WTC11 (cell line): ENCODE data around the gene DHDH. TPM values are rescaled to one million over a fixed set of nuclear protein-coding genes. Genes with fewer than 3 reads are reported as not detected.

Experiments used
- ATAC-seq: fragments of 200-7000 bp; cut with Tn5 transposase; 2 replicates; pipeline ENCODE4 v1.10.0; 2021; ENCODE audit warnings: mild to moderate bottlenecking, moderate library complexity
- CTCF ChIA-PET: fragments of 300-600 bp; sonication (Branson Sonifier 250); formaldehyde crosslinking; loops from one replicate; lab custom pipeline; 2021; ENCODE audit warnings: antibody characterized with exemption; lab: Charles Lee
- POLR2A ChIA-PET: fragments of 350-600 bp; sonication (Branson Sonifier 250); formaldehyde crosslinking; loops from one replicate; lab custom pipeline; 2021; ENCODE audit warnings: antibody characterized with exemption; lab: Charles Lee
- DNase-seq: peaks from one replicate; pipeline ENCODE4 v3.0.0; 2021; ENCODE audit warnings: low spot score
- H3K27ac Mint-ChIP-seq: 2 replicates; pipeline ENCODE4 v1.8.0; 2021; ENCODE audit warnings: mixed read lengths
- H3K27me3 Mint-ChIP-seq: 2 replicates; pipeline ENCODE4 v1.8.0; 2021; ENCODE audit warnings: low read depth, mild to moderate bottlenecking, moderate library complexity, mixed read lengths
- H3K36me3 Mint-ChIP-seq: 2 replicates; pipeline ENCODE4 v1.8.0; 2021; ENCODE audit warnings: mixed read lengths
- H3K4me1 Mint-ChIP-seq: 2 replicates; pipeline ENCODE4 v1.8.0; 2022; ENCODE audit warnings: mixed read lengths
- H3K4me3 Mint-ChIP-seq: 2 replicates; pipeline ENCODE4 v1.8.0; 2021; ENCODE audit warnings: mild to moderate bottlenecking, moderate library complexity, mixed read lengths
- H3K9me3 Mint-ChIP-seq: 2 replicates; pipeline ENCODE4 v1.8.0; 2021; ENCODE audit warnings: mixed read lengths
- ARID4B ChIP-seq: sonication (generic); formaldehyde crosslinking; IDR thresholded peaks from 2 replicates; pipeline ENCODE4 v1.8.0; 2023; ENCODE audit warnings: missing genetic modification reagents, mild to moderate bottlenecking, borderline replicate concordance
- CREM ChIP-seq: sonication (generic); formaldehyde crosslinking; IDR thresholded peaks from 2 replicates; pipeline ENCODE4 v1.8.1; 2022; ENCODE audit warnings: mild to moderate bottlenecking, missing genetic modification reagents, moderate library complexity
- CTCF ChIP-seq: fragments of 200-600 bp; IDR thresholded peaks from 2 replicates; pipeline ENCODE4 v1.8.0; 2022; ENCODE audit warnings: antibody characterized with exemption
- FOXK1 ChIP-seq: sonication (generic); formaldehyde crosslinking; IDR thresholded peaks from 2 replicates; pipeline ENCODE4 v1.8.0; 2022; ENCODE audit warnings: mild to moderate bottlenecking, moderate library complexity, missing genetic modification reagents
- FOXP4 ChIP-seq: sonication (generic); formaldehyde crosslinking; IDR thresholded peaks from 2 replicates; pipeline ENCODE4 v1.8.0; 2022; ENCODE audit warnings: mild to moderate bottlenecking, missing genetic modification reagents
- GABPB1 ChIP-seq: sonication (generic); formaldehyde crosslinking; IDR thresholded peaks from 2 replicates; pipeline ENCODE4 v1.8.1; 2023; ENCODE audit warnings: mild to moderate bottlenecking, missing genetic modification reagents
- NFYB ChIP-seq: sonication (generic); formaldehyde crosslinking; conservative IDR thresholded peaks from 2 replicates; pipeline ENCODE4 v1.8.0; 2022; ENCODE audit warnings: low read depth, missing genetic modification reagents
- NR1H2 ChIP-seq: sonication (generic); formaldehyde crosslinking; IDR thresholded peaks from 2 replicates; pipeline ENCODE4 v1.9.0; 2021; ENCODE audit warnings: mild to moderate bottlenecking, moderate library complexity, missing genetic modification reagents
- NR2C2 ChIP-seq: sonication (generic); formaldehyde crosslinking; IDR thresholded peaks from 2 replicates; pipeline ENCODE4 v1.8.0; 2022; ENCODE audit warnings: mild to moderate bottlenecking, missing genetic modification reagents
- PREB ChIP-seq: sonication (generic); formaldehyde crosslinking; IDR thresholded peaks from 2 replicates; pipeline ENCODE4 v1.8.1; 2022; ENCODE audit warnings: mild to moderate bottlenecking, missing genetic modification reagents, moderate library complexity, borderline replicate concordance
- SP1 ChIP-seq: sonication (generic); formaldehyde crosslinking; conservative IDR thresholded peaks from 2 replicates; pipeline ENCODE4 v1.8.1; 2022; ENCODE audit warnings: missing genetic modification reagents
- total RNA-seq: library from RNA; stranded (reverse); gene quantifications from 3 replicates; pipeline ENCODE4 v1.2.3, GENCODE V29; 2021
- TF ChIP-seq, protein P1 (sequence below): sonication (generic); formaldehyde crosslinking; conservative IDR thresholded peaks from 2 replicates; pipeline ENCODE4 v1.8.1; 2023; ENCODE audit warnings: mild to moderate bottlenecking, low read depth, missing genetic modification reagents, moderate library complexity
- TF ChIP-seq, protein P2 (sequence below): sonication (generic); formaldehyde crosslinking; IDR thresholded peaks from 2 replicates; pipeline ENCODE4 v1.8.0; 2022; ENCODE audit warnings: mild to moderate bottlenecking, missing genetic modification reagents
- TF ChIP-seq, protein P3 (sequence below): fragments of 250-450 bp; sonication (Bioruptor Pico); IDR thresholded peaks from 2 replicates; pipeline ENCODE4 v1.9.0; 2021; ENCODE audit warnings: moderate library complexity, mild to moderate bottlenecking, inconsistent platforms, borderline replicate concordance
- TF ChIP-seq, protein P4 (sequence below): sonication (generic); formaldehyde crosslinking; IDR thresholded peaks from 2 replicates; pipeline ENCODE4 v1.8.1; 2022; ENCODE audit warnings: mild to moderate bottlenecking, moderate library complexity, missing genetic modification reagents
- TF ChIP-seq, protein P5 (sequence below): sonication (generic); formaldehyde crosslinking; IDR thresholded peaks from 2 replicates; pipeline ENCODE4 v1.8.1; 2023; ENCODE audit warnings: mild to moderate bottlenecking, moderate library complexity, missing genetic modification reagents
- TF ChIP-seq, protein P6 (sequence below): sonication (generic); formaldehyde crosslinking; IDR thresholded peaks from 2 replicates; pipeline ENCODE4 v1.8.0; 2022; ENCODE audit warnings: mild to moderate bottlenecking, missing genetic modification reagents

The DHDH gene
- total RNA-seq, 1 experiment from 2014 or later, result 3.0 TPM

- CTCF ChIA-PET, result interaction anchor here (0.5 to 3.4 kb wide), 86 partner anchors 10 to 819 kb away, joined by 3 to 60 read pairs (median 4); partner anchors contain the start of genes BAX, CA11, CGB2 and CGB7
- TF ChIP-seq CREM (CRISPR knock-in tag), result peak; percentile 62; the same call in 1 of the 2 replicates
- TF ChIP-seq, protein P1, sequence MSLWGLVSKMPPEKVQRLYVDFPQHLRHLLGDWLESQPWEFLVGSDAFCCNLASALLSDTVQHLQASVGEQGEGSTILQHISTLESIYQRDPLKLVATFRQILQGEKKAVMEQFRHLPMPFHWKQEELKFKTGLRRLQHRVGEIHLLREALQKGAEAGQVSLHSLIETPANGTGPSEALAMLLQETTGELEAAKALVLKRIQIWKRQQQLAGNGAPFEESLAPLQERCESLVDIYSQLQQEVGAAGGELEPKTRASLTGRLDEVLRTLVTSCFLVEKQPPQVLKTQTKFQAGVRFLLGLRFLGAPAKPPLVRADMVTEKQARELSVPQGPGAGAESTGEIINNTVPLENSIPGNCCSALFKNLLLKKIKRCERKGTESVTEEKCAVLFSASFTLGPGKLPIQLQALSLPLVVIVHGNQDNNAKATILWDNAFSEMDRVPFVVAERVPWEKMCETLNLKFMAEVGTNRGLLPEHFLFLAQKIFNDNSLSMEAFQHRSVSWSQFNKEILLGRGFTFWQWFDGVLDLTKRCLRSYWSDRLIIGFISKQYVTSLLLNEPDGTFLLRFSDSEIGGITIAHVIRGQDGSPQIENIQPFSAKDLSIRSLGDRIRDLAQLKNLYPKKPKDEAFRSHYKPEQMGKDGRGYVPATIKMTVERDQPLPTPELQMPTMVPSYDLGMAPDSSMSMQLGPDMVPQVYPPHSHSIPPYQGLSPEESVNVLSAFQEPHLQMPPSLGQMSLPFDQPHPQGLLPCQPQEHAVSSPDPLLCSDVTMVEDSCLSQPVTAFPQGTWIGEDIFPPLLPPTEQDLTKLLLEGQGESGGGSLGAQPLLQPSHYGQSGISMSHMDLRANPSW (CRISPR knock-in tag), result no peak
- no peak; the same call in 1 of the 2 replicates for TF ChIP-seq FOXP4
- TF ChIP-seq, protein P2, sequence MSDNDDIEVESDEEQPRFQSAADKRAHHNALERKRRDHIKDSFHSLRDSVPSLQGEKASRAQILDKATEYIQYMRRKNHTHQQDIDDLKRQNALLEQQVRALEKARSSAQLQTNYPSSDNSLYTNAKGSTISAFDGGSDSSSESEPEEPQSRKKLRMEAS (CRISPR knock-in tag), result peak; percentile 37; the same call in 1 of the 2 replicates
- peak; percentile 85 for TF ChIP-seq CTCF
- TF ChIP-seq NFYB, result peak; percentile 93
- no peak for TF ChIP-seq PREB (CRISPR knock-in tag)
- no peak for TF ChIP-seq NR1H2
- TF ChIP-seq, protein P3, sequence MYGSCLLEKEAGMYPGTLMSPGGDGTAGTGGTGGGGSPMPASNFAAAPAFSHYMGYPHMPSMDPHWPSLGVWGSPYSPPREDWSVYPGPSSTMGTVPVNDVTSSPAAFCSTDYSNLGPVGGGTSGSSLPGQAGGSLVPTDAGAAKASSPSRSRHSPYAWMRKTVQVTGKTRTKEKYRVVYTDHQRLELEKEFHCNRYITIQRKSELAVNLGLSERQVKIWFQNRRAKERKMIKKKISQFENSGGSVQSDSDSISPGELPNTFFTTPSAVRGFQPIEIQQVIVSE (CRISPR knock-in tag), result no peak
- peak; percentile 36; the same call in 1 of the 2 replicates for TF ChIP-seq FOXK1
- TF ChIP-seq, protein P4, sequence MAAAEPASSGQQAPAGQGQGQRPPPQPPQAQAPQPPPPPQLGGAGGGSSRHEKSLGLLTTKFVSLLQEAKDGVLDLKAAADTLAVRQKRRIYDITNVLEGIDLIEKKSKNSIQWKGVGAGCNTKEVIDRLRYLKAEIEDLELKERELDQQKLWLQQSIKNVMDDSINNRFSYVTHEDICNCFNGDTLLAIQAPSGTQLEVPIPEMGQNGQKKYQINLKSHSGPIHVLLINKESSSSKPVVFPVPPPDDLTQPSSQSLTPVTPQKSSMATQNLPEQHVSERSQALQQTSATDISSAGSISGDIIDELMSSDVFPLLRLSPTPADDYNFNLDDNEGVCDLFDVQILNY (CRISPR knock-in tag), result no peak
- TF ChIP-seq NR2C2 (CRISPR knock-in tag), result no peak
- TF ChIP-seq, protein P5, sequence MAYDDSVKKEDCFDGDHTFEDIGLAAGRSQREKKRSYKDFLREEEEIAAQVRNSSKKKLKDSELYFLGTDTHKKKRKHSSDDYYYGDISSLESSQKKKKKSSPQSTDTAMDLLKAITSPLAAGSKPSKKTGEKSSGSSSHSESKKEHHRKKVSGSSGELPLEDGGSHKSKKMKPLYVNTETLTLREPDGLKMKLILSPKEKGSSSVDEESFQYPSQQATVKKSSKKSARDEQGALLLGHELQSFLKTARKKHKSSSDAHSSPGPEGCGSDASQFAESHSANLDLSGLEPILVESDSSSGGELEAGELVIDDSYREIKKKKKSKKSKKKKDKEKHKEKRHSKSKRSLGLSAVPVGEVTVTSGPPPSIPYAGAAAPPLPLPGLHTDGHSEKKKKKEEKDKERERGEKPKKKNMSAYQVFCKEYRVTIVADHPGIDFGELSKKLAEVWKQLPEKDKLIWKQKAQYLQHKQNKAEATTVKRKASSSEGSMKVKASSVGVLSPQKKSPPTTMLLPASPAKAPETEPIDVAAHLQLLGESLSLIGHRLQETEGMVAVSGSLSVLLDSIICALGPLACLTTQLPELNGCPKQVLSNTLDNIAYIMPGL (CRISPR knock-in tag), result peak; percentile 66; the same call in 1 of the 2 replicates
- TF ChIP-seq, protein P6, sequence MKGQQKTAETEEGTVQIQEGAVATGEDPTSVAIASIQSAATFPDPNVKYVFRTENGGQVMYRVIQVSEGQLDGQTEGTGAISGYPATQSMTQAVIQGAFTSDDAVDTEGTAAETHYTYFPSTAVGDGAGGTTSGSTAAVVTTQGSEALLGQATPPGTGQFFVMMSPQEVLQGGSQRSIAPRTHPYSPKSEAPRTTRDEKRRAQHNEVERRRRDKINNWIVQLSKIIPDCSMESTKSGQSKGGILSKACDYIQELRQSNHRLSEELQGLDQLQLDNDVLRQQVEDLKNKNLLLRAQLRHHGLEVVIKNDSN, result peak; percentile 61; the same call in 1 of the 2 replicates
- peak; percentile 98 for TF ChIP-seq SP1 (CRISPR knock-in tag)
- TF ChIP-seq ARID4B (CRISPR knock-in tag), result peak; percentile 37; the same call in 1 of the 2 replicates
- TF ChIP-seq GABPB1 (CRISPR knock-in tag), result peak; percentile 58; the same call in 1 of the 2 replicates
Observed at GRCh38 chr19:48993175-48994034, 59.9 kb downstream of the DHDH start, which contains the start of the genes GYS1 and RUVBL2. GYS1 (minus strand) TSS chr19:48993309; CDS start chr19:48993112, 197 bp downstream. RUVBL2 (plus strand) TSS chr19:48993887; CDS start chr19:48993912, 25 bp downstream.

More at GRCh38 chr19:48993175-48994034, 59.9 kb downstream of the DHDH start, which contains the start of the genes GYS1 and RUVBL2:
- Mint-ChIP-seq H3K4me3 (peak within 1 kb of the TSS; percentile 99), H3K36me3 (peaks cover 18% of the 10 kb centered on the region), H3K27me3 (no peaks in the 10 kb centered on the region), H3K4me1 (peaks cover 31% of the 10 kb centered on the region), H3K27ac (peak within 1 kb of the TSS; percentile 97), H3K9me3 (no peaks in the 10 kb centered on the region)
- DNase-seq (peak; percentile 100), ATAC-seq (peak; percentile 93)
- POLR2A ChIA-PET, result interaction anchor here (0.5 to 2.1 kb wide), 12 partner anchors 10 to 518 kb away, joined by 3 to 10 read pairs (median 4); no protein-coding TSS in a partner anchor
